ENCODE data around the gene PITPNC1.

Gene PITPNC1

GRCh38 chr17:67707442-67707841, 330.4 kb downstream of the PITPNC1 start:
- peak in 1 of 3 experiments; percentile 5 for DNase-seq

- DNase-seq: no peak
Observed at GRCh38 chr17:67708378-67708777, 331.3 kb downstream of the PITPNC1 start.

- no peak for DNase-seq
Observed at GRCh38 chr17:67711916-67712315, 334.8 kb downstream of the PITPNC1 start.

GRCh38 chr17:67712375-67712774, 335.3 kb downstream of the PITPNC1 start:
- no peak for DNase-seq

GRCh38 chr17:67713169-67713568, 336.1 kb downstream of the PITPNC1 start:
- no peak for DNase-seq

- DNase-seq: no peak
Observed at GRCh38 chr17:67716405-67716798, 339.3 kb downstream of the PITPNC1 start.

GRCh38 chr17:67717192-67717623, 340.1 kb downstream of the PITPNC1 start:
- DNase-seq: no peak

- DNase-seq: peak; percentile 97 to 99 (median 99)
Observed at GRCh38 chr17:67717624-67718324, 340.7 kb downstream of the PITPNC1 start, which contains the start of gene NOL11. NOL11 (plus strand) TSS chr17:67717936; CDS start chr17:67717948, 12 bp downstream.

GRCh38 chr17:67718325-67718941, 341.4 kb downstream of the PITPNC1 start:
- no peak for DNase-seq

- DNase-seq: no peak
Observed at GRCh38 chr17:67725373-67725791, 348.3 kb downstream of the PITPNC1 start.

- DNase-seq: no peak
Observed at GRCh38 chr17:67725807-67726206, 348.7 kb downstream of the PITPNC1 start.

- DNase-seq: peak in 1 of 3 experiments; percentile 1
Observed at GRCh38 chr17:67727152-67728039, 350.3 kb downstream of the PITPNC1 start.

- no peak for DNase-seq
Observed at GRCh38 chr17:67729903-67730302, 352.8 kb downstream of the PITPNC1 start.

GRCh38 chr17:67730731-67731130, 353.6 kb downstream of the PITPNC1 start:
- DNase-seq: no peak

GRCh38 chr17:67733449-67733848, 356.4 kb downstream of the PITPNC1 start:
- DNase-seq: no peak

GRCh38 chr17:67737145-67737544, 360.1 kb downstream of the PITPNC1 start:
- no peak for DNase-seq

- DNase-seq: no peak
Observed at GRCh38 chr17:67742025-67742424, 364.9 kb downstream of the PITPNC1 start.

Data from NCI-H1417 (cell line).